HUES6 (cell line): ENCODE measurements around the gene APP.

Source experiments
- H3K27ac ChIP-seq: 2 replicates; pipeline ENCODE4 v1.7.0; 2013; ENCODE audit warnings: low read depth, mild to moderate bottlenecking, low read length, inconsistent platforms
- H3K27me3 ChIP-seq: 2 replicates; pipeline ENCODE4 v1.6.1; 2013; ENCODE audit warnings: low read length; ENCODE audit not compliant: control insufficient read depth, insufficient read depth
- H3K36me3 ChIP-seq: 2 replicates; pipeline ENCODE4 v1.6.1; 2013; ENCODE audit warnings: low read length; ENCODE audit not compliant: control insufficient read depth, insufficient read depth
- H3K4me1 ChIP-seq: 2 replicates; pipeline ENCODE4 v1.6.1; 2013; ENCODE audit warnings: low read length; ENCODE audit not compliant: control insufficient read depth, insufficient read depth
- H3K4me3 ChIP-seq: 2 replicates; pipeline ENCODE4 v1.5.1; 2013; ENCODE audit warnings: low read depth, low read length
- H3K9ac ChIP-seq: one replicate; pipeline ENCODE4 v1.6.1; 2013; ENCODE audit warnings: mild to moderate bottlenecking, low read length
- H3K9me3 ChIP-seq: 2 replicates; pipeline ENCODE4 v1.6.1; 2013; ENCODE audit warnings: low read depth, low read length; ENCODE audit not compliant: control insufficient read depth, insufficient read depth

The APP gene

DNA sequence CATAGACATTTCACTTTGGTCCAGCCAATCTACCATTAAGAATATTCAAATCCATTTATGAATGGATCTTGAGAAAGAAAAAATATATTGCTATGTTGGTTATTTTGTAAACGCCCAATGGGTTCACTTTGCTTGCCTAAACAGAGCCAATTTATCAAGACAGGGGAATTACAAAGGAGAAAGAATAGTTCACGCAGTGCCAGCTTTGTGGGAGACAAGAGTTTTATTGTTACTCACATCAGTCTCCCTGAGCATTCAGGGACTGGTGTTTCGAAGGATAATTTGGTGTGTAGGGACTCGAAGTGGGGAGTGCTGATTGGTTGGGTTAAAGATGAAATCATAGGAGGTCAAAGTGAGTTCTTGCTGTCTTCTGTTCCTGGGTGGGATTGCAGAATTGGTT, 300.5 kb downstream of the APP start:
- Histone ChIP-seq H3K4me3 (no peak overlapping the region), H3K36me3 (no peaks in the 10 kb centered on the region; the same call in 1 of the 2 replicates), H3K9me3 (no peaks in the 10 kb centered on the region), H3K4me1 (no peaks in the 10 kb centered on the region; the same call in 1 of the 2 replicates), H3K27me3 (no peaks in the 10 kb centered on the region), H3K27ac (no peak overlapping the region), H3K9ac (no peak overlapping the region)

DNA sequence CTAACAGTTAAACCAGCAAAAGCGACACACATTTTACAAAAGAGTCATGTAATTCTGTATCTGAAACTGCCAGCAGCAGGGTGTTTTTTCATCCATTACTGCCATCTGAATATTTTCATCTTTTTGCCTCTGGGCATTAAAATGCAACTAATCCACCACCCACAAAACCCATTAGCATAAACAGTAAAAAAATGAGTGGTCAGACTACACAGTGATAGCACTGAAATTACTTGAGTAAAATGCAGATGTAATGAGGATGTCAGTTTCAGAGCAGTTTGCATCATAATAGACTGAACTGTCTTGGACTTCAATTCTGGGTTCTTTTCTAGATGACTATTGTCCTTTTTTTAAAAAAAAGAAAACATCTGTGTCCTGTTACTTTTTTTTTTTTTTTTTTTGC, 303.5 kb downstream of the APP start:
- Histone ChIP-seq H3K9ac (no peak overlapping the region), H3K27ac (no peak overlapping the region), H3K4me1 (no peaks in the 10 kb centered on the region; the same call in 1 of the 2 replicates), H3K27me3 (no peaks in the 10 kb centered on the region), H3K9me3 (no peaks in the 10 kb centered on the region), H3K36me3 (no peaks in the 10 kb centered on the region), H3K4me3 (no peak overlapping the region)

DNA sequence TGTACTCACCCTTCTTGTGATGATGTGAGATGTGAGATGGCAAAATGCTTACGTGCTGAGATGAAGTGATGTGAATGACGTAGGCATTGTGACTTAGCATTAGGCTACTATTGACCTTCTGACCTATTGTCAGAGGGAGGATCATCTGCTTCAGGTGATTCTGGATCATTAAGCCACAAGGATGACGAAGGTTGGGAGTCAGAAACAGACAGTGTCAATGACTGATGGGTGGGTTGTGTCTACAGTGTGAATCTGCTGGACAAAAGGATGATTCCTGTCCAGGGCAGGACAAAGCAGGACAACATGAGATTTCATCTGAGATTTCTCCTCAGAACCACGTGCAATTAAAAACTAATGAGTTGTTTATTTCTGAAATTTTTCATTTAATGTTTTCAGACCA, 306.8 kb downstream of the APP start:
- no peaks in the 10 kb centered on the region for H3K9me3 ChIP-seq
- no peak overlapping the region for H3K27ac ChIP-seq
- no peaks in the 10 kb centered on the region; the same call in 1 of the 2 replicates for H3K4me1 ChIP-seq
- H3K4me3 ChIP-seq: no peak overlapping the region
- H3K36me3 ChIP-seq: no peaks in the 10 kb centered on the region
- H3K9ac ChIP-seq: no peak overlapping the region
- no peaks in the 10 kb centered on the region for H3K27me3 ChIP-seq

DNA sequence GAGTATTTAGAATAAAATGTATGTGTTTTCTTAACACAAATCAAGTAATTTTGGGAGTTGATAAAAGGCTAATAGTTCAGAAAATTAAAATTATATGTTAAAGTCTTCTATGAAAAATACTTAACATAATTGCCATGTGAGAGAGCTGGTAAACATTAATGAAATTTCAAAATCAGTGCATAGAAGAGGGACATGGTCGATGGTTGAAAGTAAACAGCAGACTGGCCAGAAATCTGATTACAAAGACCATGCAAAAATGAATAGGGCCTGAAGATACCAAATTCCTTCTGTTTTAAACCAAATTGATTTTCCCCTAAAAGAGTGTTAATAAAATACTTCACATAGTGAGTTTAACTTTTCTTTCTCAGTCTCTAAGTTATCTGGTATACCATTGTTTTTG, 307.5 kb downstream of the APP start:
- H3K4me1 ChIP-seq: no peaks in the 10 kb centered on the region; the same call in 1 of the 2 replicates
- no peaks in the 10 kb centered on the region for H3K36me3 ChIP-seq
- H3K27ac ChIP-seq: no peak overlapping the region
- H3K27me3 ChIP-seq: no peaks in the 10 kb centered on the region
- no peaks in the 10 kb centered on the region for H3K9me3 ChIP-seq
- no peak overlapping the region for H3K4me3 ChIP-seq
- no peak overlapping the region for H3K9ac ChIP-seq

DNA sequence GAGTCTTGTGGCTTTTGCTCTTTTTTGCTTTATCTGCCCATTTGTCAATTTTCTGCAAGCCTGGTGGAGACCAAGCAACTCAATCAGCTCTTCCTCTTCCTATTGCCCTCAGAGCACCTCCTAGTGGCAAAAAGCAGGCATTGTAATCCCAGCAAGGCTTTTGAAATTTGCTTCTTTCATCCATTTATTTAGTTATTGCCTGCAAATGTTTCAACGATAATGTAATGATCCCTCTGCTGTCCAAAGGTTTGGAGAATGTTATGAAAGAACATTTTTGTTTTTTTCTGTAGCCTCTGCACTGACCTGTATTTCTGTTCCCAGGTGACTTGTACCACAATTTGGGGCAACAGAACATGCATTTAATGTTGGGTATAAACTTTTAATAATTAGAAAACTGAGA, 308.0 kb downstream of the APP start:
- no peak overlapping the region for H3K27ac ChIP-seq
- H3K9me3 ChIP-seq: no peaks in the 10 kb centered on the region
- H3K36me3 ChIP-seq: no peaks in the 10 kb centered on the region
- H3K27me3 ChIP-seq: no peaks in the 10 kb centered on the region
- H3K9ac ChIP-seq: no peak overlapping the region
- H3K4me3 ChIP-seq: no peak overlapping the region
- H3K4me1 ChIP-seq: no peaks in the 10 kb centered on the region; the same call in 1 of the 2 replicates

DNA sequence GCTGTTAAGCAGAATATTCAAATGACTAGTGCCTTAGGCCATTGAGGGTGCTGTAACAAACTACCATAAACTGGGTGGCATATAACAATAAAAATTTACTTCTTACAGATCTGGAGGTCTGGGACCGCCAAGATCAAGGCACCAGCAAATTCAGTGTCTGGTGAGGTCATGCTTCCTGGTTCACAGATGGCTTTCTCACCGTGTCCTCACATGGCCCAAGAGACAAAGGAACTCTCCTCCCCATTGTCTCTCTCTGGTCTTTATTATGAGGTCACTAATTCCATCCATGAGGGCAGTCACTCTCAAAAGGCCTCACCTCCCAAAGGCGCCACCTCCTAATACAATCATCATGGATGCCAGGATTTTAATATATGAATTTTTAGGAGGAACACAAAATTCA, 308.5 kb downstream of the APP start:
- Histone ChIP-seq H3K27ac (no peak overlapping the region), H3K4me3 (no peak overlapping the region), H3K9ac (no peak overlapping the region), H3K9me3 (no peaks in the 10 kb centered on the region), H3K36me3 (no peaks in the 10 kb centered on the region), H3K27me3 (no peaks in the 10 kb centered on the region), H3K4me1 (no peaks in the 10 kb centered on the region; the same call in 1 of the 2 replicates)

DNA sequence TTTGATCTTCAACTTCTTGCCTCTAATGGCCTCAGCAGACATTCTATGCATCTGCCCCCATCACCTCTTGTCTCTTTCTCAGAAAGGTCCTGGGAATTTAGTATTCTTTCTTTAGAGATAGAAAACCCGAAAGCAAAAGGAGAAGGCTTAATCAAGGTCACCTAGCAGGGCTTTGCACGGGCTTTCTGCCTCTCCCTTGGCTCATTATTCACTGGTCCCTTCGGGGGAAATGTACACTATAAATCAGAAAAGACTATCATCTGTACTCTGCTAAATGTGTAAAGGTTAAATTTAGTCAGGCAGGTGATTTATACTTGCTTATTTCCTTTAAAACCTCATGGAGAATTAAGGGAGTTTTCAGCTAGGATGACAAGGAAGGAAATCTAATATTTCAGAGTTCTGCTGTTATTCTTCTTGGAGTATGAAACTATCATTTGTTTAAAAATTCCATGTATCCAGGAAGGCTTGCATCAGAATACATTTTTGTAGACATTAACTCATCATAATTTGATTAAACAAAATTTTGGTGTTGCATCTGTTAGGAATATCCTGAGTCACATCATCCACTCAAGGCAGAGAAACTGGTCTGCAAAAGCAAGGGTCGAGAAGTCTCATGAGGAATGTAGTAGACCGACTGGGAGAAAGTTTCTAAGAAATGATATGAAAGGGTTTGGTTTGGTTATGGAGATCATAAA, 311.2 kb downstream of the APP start:
- Histone ChIP-seq H3K4me1 (no peaks in the 10 kb centered on the region), H3K36me3 (no peaks in the 10 kb centered on the region), H3K9ac (no peak overlapping the region), H3K4me3 (no peak overlapping the region), H3K9me3 (peaks cover 3% of the 10 kb centered on the region; the same call in 1 of the 2 replicates), H3K27ac (no peak overlapping the region), H3K27me3 (no peaks in the 10 kb centered on the region)

DNA sequence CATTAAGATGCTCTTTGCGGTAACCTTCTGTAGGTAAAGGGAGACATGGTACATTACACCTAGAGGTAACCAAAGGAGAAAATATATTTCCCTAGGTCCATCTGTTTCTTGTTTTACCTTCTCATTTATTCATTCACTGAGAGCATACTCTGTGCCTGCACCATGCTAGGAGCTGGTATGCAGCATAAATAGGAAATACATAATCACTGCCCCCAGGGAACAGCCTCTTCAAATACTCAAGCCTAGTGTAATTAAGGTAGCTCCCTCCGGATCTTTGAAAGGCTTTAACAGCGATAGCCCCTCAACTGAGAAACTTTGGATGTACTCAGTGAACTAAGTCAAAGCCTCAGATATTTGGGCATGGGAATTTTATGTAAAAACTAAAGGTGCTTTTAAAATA, 312.2 kb downstream of the APP start:
- Histone ChIP-seq H3K4me1 (no peaks in the 10 kb centered on the region), H3K27ac (no peak overlapping the region), H3K36me3 (no peaks in the 10 kb centered on the region), H3K9ac (no peak overlapping the region), H3K9me3 (peaks cover 3% of the 10 kb centered on the region; the same call in 1 of the 2 replicates), H3K27me3 (no peaks in the 10 kb centered on the region), H3K4me3 (no peak overlapping the region)

DNA sequence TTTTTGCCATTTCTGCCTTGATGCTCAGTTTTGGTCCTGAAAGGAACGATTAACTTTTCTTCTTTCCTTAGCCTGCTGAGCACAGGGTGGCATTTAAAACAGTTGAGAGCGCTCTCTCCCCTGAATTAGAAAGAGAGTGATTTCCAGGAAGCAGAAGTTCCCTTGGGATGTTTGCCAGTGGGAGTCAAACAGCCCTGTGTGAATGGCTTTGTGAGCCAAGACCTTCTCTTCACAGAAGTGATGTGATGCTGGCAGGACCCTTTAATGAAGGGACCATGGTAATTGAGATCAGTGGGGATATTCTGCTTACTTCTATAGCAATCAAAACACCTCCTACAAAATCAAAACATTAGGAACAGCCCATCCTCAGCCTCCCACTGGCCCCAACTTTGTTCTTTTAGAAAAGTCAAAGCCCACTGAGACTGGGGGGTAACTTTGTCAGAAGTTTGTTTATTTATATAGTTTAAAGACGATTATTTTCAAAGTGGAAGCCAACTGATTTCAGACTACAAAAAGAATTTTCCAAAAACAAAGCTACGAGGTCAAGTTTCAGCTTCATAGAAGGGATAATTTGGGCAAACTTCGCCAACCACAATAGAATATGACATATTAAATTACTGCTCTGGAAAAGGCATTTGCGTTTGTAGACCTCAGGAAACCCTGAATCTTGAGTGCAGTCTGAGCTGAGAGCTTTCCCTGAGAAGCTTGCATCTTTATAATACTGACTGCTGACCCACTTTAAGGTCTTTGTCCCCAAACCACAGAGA, 313.1 kb downstream of the APP start:
- Histone ChIP-seq H3K4me1 (no peaks in the 10 kb centered on the region), H3K36me3 (no peaks in the 10 kb centered on the region), H3K9me3 (peaks cover 3% of the 10 kb centered on the region; the same call in 1 of the 2 replicates), H3K4me3 (no peak overlapping the region), H3K9ac (no peak overlapping the region), H3K27me3 (no peaks in the 10 kb centered on the region), H3K27ac (no peak overlapping the region)

DNA sequence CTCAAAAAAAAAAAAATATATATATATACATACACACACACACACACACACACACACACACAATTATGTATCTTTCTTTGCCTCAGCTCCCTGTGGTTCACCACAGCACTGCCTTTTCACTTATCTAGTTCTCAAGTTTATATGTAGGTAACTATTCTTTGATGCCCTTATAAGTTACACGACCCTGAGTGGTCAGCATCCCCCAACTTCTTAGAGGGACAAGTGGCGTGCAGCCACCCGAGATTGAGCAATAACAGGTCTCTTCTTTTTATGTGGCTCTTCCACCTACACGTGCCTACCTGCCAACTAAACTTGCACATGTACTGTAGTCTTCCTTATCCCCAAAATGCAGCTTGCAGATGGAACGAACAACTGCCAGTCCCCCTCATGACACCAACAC, 315.0 kb downstream of the APP start:
- no peaks in the 10 kb centered on the region for H3K27me3 ChIP-seq
- H3K9ac ChIP-seq: no peak overlapping the region
- H3K27ac ChIP-seq: no peak overlapping the region
- no peak overlapping the region for H3K4me3 ChIP-seq
- no peaks in the 10 kb centered on the region for H3K4me1 ChIP-seq
- H3K36me3 ChIP-seq: no peaks in the 10 kb centered on the region
- H3K9me3 ChIP-seq: peaks cover 3% of the 10 kb centered on the region; the same call in 1 of the 2 replicates

DNA sequence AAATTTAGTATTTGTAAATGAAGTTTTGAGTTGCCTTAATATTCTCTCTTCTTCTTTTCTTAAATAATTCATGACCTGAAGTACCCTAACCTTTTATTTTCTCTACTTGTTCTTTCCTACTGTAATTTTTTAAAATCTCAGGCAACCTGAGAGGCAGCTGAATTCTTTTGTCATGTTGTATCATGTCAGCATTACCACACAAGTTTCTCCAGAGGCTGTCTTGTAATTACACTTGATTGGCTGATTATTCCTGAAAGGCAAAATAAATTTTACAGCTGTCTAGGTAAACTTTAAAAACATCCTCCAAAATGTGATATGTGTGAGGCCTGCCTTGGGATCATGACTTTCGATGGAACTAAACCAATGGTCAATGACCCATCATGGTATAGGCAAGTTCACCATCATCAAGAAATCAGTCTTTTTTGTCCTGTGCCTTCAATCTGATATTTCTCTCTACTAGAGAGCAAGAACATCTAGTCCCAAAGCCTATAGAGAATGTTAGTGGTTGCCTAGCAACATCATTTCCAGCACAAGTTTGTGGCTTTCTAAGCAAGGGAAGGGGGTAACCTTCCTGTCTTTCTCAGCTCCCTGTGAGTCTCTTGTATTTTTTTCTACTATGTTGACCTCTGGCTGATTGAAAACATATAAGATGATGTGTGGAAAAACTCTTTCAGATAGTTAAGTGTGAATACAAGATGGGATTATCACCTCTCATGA, 320.3 kb downstream of the APP start:
- H3K36me3 ChIP-seq: no peaks in the 10 kb centered on the region
- no peaks in the 10 kb centered on the region for H3K27me3 ChIP-seq
- no peak overlapping the region for H3K27ac ChIP-seq
- no peak overlapping the region for H3K4me3 ChIP-seq
- peaks cover 17% of the 10 kb centered on the region for H3K9me3 ChIP-seq
- H3K4me1 ChIP-seq: no peaks in the 10 kb centered on the region
- H3K9ac ChIP-seq: no peak overlapping the region
